ENCODE data around the gene CYP21A2.

DNA sequence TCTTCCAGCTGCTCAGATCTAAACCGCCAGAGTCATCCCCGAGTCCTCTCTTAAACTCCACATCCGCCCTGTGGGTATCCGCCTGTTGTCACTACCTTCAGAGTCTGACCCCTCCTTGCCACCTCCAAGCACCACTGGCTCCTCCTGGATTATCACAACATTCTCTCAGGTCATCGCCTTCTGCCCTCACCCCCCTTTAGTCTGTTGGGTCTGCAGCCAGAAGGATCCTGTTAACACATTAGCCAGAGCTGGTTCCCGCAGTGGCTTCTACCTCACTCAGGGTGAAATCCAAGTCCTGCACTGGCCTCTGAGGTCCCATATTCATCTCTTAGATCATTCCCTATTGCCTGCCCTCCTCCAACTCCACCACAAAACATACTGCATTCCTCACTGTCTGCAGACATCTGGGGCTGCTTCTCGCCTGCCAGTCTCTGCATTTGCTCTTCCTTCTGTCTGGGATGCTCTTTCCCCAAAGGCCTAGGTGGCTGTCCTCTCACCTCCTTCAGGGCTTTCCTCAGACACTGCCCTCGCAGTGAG, 36.8 kb downstream of the CYP21A2 start:
- TF ChIP-seq POLR2A (IDR thresholded peaks at IDR 0.05; ENCODE audit: low read depth, low read length) (no peak), POU2F2 (IDR thresholded peaks at IDR 0.05; ENCODE audit: low read depth, low read length) (no peak), POLR2AphosphoS5 (IDR thresholded peaks at IDR 0.05; ENCODE audit: low read depth, low read length) (no peak), TAF1 (IDR thresholded peaks at IDR 0.05; ENCODE audit: low read depth, low read length) (no peak), PAX5 (IDR thresholded peaks at IDR 0.05; ENCODE audit: insufficient read depth, low read length, severe bottlenecking) (no peak), SPI1 (IDR thresholded peaks at IDR 0.05; ENCODE audit: low read depth, low read length) (no peak)

Measured in GM12891 (cell line).